ENCODE data around the gene HDAC4. TPM values are rescaled to one million over a fixed set of nuclear protein-coding genes. Genes with fewer than 3 reads are reported as not detected.

The HDAC4 gene
- polyA plus RNA-seq, 1 donor (not counting 4 experiments of a cell fraction or from before 2014, with no cell fraction given): 2.9 TPM

- Histone ChIP-seq H2AFZ (ENCODE audit: control insufficient read depth, low read length) (no peak overlapping the region), H3K9me1 (ENCODE audit: control insufficient read depth, extremely low read depth, insufficient read depth, low read length) (no peaks in the 10 kb centered on the region), H4K20me1 (ENCODE audit: control insufficient read depth, extremely low read depth, insufficient read depth, low read length) (no peaks in the 10 kb centered on the region), H3K9ac (ENCODE audit: control insufficient read depth, extremely low read depth, insufficient read depth, low read length) (no peak overlapping the region), H3K36me3 (ENCODE audit: control insufficient read depth in 2 of 2, extremely low read depth in 1 of 2, insufficient read depth in 2 of 2, low read length in 2 of 2) (no peaks in the 10 kb centered on the region), H3K4me1 (ENCODE audit: control insufficient read depth, extremely low read depth, insufficient read depth, low read length) (peaks cover 10% of the 10 kb centered on the region), H3K27me3 (ENCODE audit: control insufficient read depth, extremely low read depth, insufficient read depth, low read length) (peaks cover under 1% of the 10 kb centered on the region), H3K79me2 (ENCODE audit: control insufficient read depth, insufficient read depth, low read length) (no peaks in the 10 kb centered on the region), H3K4me3 (ENCODE audit: control insufficient read depth in 2 of 3, extremely low read depth in 1 of 3, insufficient read depth in 2 of 3, low read depth in 1 of 3, low read length in 3 of 3) (no peak overlapping the region), H3K9me3 (ENCODE audit: control insufficient read depth, low read depth, low read length) (no peaks in the 10 kb centered on the region), H3K4me2 (ENCODE audit: control insufficient read depth, extremely low read depth, insufficient read depth, low read depth, low read length) (no peak overlapping the region), H3K27ac (ENCODE audit: control insufficient read depth, insufficient read depth, low read length) (no peak overlapping the region)
- FAIRE-seq: no peak
- no peak for DNase-seq (ENCODE audit: low read depth, low spot score)
- dilution Hi-C loops (cut with MboI; ENCODE audit: extremely low pct_ligation_motif_present, low sequenced_read_pairs): no loop called here
- TF ChIP-seq CTCF (optimal IDR thresholded peaks at IDR 0.05 in 1 of 3, IDR thresholded peaks at IDR 0.05 in 1 of 3, conservative IDR thresholded peaks at IDR 0.05 in 1 of 3; ENCODE audit: extremely low read depth in 1 of 3, insufficient read depth in 2 of 3, low read length in 3 of 3) (no peak), EZH2 (IDR thresholded peaks at IDR 0.05; ENCODE audit: low read length) (no peak)
Measured at GRCh38 chr2:239021651-239022436, 379.0 kb downstream of the HDAC4 start.

GRCh38 chr2:239021224-239021623 lies 379.6 kb downstream of the HDAC4 start:
- Histone ChIP-seq H3K9ac (ENCODE audit: control insufficient read depth, extremely low read depth, insufficient read depth, low read length) (no peak overlapping the region), H3K9me1 (ENCODE audit: control insufficient read depth, extremely low read depth, insufficient read depth, low read length) (no peaks in the 10 kb centered on the region), H3K9me3 (ENCODE audit: control insufficient read depth, low read depth, low read length) (no peaks in the 10 kb centered on the region), H3K36me3 (ENCODE audit: control insufficient read depth in 2 of 2, extremely low read depth in 1 of 2, insufficient read depth in 2 of 2, low read length in 2 of 2) (no peaks in the 10 kb centered on the region), H3K27me3 (ENCODE audit: control insufficient read depth, extremely low read depth, insufficient read depth, low read length) (peaks cover 4% of the 10 kb centered on the region), H3K79me2 (ENCODE audit: control insufficient read depth, insufficient read depth, low read length) (no peaks in the 10 kb centered on the region), H2AFZ (ENCODE audit: control insufficient read depth, low read length) (no peak overlapping the region), H3K27ac (ENCODE audit: control insufficient read depth, insufficient read depth, low read length) (no peak overlapping the region), H3K4me3 (ENCODE audit: control insufficient read depth in 2 of 3, extremely low read depth in 1 of 3, insufficient read depth in 2 of 3, low read depth in 1 of 3, low read length in 3 of 3) (no peak overlapping the region), H4K20me1 (ENCODE audit: control insufficient read depth, extremely low read depth, insufficient read depth, low read length) (no peaks in the 10 kb centered on the region), H3K4me1 (ENCODE audit: control insufficient read depth, extremely low read depth, insufficient read depth, low read length) (peaks cover 10% of the 10 kb centered on the region), H3K4me2 (ENCODE audit: control insufficient read depth, extremely low read depth, insufficient read depth, low read depth, low read length) (no peak overlapping the region)
- dilution Hi-C loops (cut with MboI; ENCODE audit: extremely low pct_ligation_motif_present, low sequenced_read_pairs): no loop called here
- TF ChIP-seq EZH2 (IDR thresholded peaks at IDR 0.05; ENCODE audit: low read length) (no peak), CTCF (optimal IDR thresholded peaks at IDR 0.05 in 1 of 3, IDR thresholded peaks at IDR 0.05 in 1 of 3, conservative IDR thresholded peaks at IDR 0.05 in 1 of 3; ENCODE audit: extremely low read depth in 1 of 3, insufficient read depth in 2 of 3, low read length in 3 of 3) (no peak)
- FAIRE-seq: no peak
- DNase-seq (ENCODE audit: low read depth, low spot score): no peak
